NCI-H1694 treated with DMSO at 0.1 percent for 48 hours (cell line): Measurements from ENCODE around the gene ITGB3BP.
"Not testable (repeated sequence)": the region's sequence is repeated elsewhere in the genome, so short reads cannot be mapped to it uniquely, and the experiment has no call there.

Experiments
- DNase-seq: peaks from one replicate; lab custom pipeline; 2025; lab: John Stamatoyannopoulos, UW

ITGB3BP gene

GRCh38 chr1:63506782-63507181 is 16.2 kb downstream of the ITGB3BP start:
- no peak for DNase-seq

GRCh38 chr1:63501256-63501655 is 21.8 kb downstream of the ITGB3BP start:
- no peak for DNase-seq

GRCh38 chr1:63498106-63498505 is 24.9 kb downstream of the ITGB3BP start:
- no peak for DNase-seq

GRCh38 chr1:63497577-63497976 is 25.4 kb downstream of the ITGB3BP start:
- no peak for DNase-seq

- DNase-seq = no peak
Measured at GRCh38 chr1:63487336-63488065, 35.5 kb downstream of the ITGB3BP start.

GRCh38 chr1:63486629-63487028 is 36.4 kb downstream of the ITGB3BP start:
- no peak for DNase-seq

GRCh38 chr1:63480057-63480456 is 43.0 kb downstream of the ITGB3BP start:
- no peak for DNase-seq

GRCh38 chr1:63475761-63476160 is 47.3 kb downstream of the ITGB3BP start:
- no peak for DNase-seq

- DNase-seq = not testable (repeated sequence)
Measured at GRCh38 chr1:63468683-63469082, 54.3 kb downstream of the ITGB3BP start.

- no peak for DNase-seq
Measured at GRCh38 chr1:63466759-63467158, 56.3 kb downstream of the ITGB3BP start.

- DNase-seq = no peak
Measured at GRCh38 chr1:63466181-63466580, 56.8 kb downstream of the ITGB3BP start.

GRCh38 chr1:63463248-63463647 is 59.8 kb downstream of the ITGB3BP start:
- DNase-seq = no peak

GRCh38 chr1:63461661-63462230 is 61.3 kb downstream of the ITGB3BP start:
- no peak for DNase-seq

GRCh38 chr1:63458750-63459149 is 64.3 kb downstream of the ITGB3BP start:
- no peak for DNase-seq

- no peak for DNase-seq
Measured at GRCh38 chr1:63454269-63454668, 68.8 kb downstream of the ITGB3BP start.

GRCh38 chr1:63453232-63453631 is 69.8 kb downstream of the ITGB3BP start:
- DNase-seq = no peak

GRCh38 chr1:63450416-63450815 is 72.6 kb downstream of the ITGB3BP start:
- DNase-seq = no peak

- no peak for DNase-seq
Measured at GRCh38 chr1:63448731-63449246, 74.2 kb downstream of the ITGB3BP start.

- DNase-seq = no peak
Measured at GRCh38 chr1:63442141-63442475, 80.9 kb downstream of the ITGB3BP start.

GRCh38 chr1:63435161-63435560 is 87.9 kb downstream of the ITGB3BP start:
- no peak for DNase-seq

GRCh38 chr1:63429281-63429680 is 93.7 kb downstream of the ITGB3BP start:
- DNase-seq = no peak

- DNase-seq = no peak
Measured at GRCh38 chr1:63428815-63429214, 94.2 kb downstream of the ITGB3BP start.

GRCh38 chr1:63423649-63424048 is 99.4 kb downstream of the ITGB3BP start:
- no peak for DNase-seq

- DNase-seq = not testable (repeated sequence)
Measured at GRCh38 chr1:63420746-63421145, 102.3 kb downstream of the ITGB3BP start.
